ENCODE results near the gene GSTM5. TPM values are rescaled to one million over a fixed set of nuclear protein-coding genes. Genes with fewer than 3 reads are reported as not detected.
"Not testable (repeated sequence)": the region's sequence is repeated elsewhere in the genome, so short reads cannot be mapped to it uniquely, and the experiment has no call there.

Gene GSTM5
- total RNA-seq, 2 experiments from 2014 or later: 0.06 TPM; not detected in 1

DNA sequence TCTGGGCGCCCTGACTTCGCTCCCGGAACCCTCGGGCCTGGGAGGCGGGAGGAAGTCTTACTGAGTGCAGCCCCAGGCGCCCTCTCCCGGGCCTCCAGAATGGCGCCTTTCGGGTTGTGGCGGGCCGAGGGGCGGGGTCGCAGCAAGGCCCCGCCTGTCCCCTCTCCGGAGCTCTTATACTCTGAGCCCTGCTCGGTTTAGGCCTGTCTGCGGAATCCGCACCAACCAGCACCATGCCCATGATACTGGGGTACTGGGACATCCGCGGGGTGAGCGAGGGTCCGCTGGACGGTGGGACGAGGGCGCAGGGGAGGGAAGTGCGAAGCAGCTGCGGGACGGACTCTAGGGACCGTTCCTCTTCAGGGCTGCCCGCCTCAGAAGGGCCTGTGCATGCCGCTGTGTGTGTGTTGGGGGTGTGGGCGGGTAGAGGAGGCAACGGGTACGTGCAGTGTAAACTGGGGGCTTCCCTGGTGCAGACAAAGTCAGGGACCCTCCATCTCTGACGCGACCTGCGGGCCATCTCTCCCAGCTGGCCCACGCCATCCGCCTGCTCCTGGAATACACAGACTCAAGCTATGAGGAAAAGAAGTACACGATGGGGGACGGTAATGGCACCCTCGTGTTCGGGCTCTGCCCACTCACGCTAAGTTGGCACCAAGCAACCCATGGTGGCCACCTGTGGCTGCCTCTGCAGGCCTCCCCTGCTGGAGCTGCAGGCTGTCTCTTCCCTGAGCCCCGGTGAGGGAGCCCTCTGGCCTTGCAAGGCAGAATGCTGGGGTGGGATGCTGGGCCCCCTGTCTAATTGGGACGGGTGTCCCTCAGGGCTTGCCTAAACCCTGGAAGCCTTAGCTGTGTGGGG is 24.2 kb upstream of the GSTM5 start, which contains the start of gene GSTM1:
Gene GSTM1, plus strand, starts transcription at position 177 of the 859 bp plus-strand sequence. Its CDS starts 57 bp downstream, at position 234.
- H3K27ac Mint-ChIP-seq: no peak within 1 kb of the TSS

DNA sequence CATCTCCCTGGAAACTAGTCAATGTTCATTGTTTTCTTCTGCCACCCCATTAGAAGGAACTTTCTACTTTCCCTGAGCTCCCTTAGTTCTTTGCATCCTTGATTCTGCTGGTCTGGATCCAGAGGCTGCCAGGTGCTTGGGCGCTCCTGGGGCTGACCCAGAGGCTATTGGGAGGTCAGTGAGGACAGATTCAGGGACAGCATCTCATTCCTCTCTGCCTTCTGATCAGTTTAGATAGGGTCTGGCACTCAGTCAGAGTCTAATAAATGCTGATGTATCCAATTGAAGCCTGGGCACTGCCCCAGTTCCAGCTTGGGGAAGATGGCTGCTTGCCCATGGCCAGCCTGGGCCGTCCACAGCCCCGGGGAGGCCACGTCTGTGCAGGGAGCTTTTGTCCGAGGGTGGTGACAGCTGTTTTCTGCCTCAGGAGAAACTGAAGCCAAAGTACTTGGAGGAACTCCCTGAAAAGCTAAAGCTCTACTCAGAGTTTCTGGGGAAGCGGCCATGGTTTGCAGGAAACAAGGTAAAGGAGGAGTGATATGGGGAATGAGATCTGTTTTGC is 22.1 kb upstream of the GSTM5 start:
- H3K4me3 Mint-ChIP-seq: no peak overlapping the region
- H3K36me3 Mint-ChIP-seq: no peaks in the 10 kb centered on the region
- no peaks in the 10 kb centered on the region for H3K4me1 Mint-ChIP-seq
- no peaks in the 10 kb centered on the region for H3K9me3 Mint-ChIP-seq
- no peaks in the 10 kb centered on the region for H3K27me3 Mint-ChIP-seq
- DNase-seq: no peak
- H3K27ac Mint-ChIP-seq: no peak overlapping the region

More for the DNA sequence above, 24.2 kb upstream of the GSTM5 start, which contains the start of gene GSTM1:
- no peaks in the 10 kb centered on the region for H3K27me3 Mint-ChIP-seq
- no peaks in the 10 kb centered on the region for H3K36me3 Mint-ChIP-seq
- DNase-seq: no peak
- no peaks in the 10 kb centered on the region for H3K4me1 Mint-ChIP-seq
- no peaks in the 10 kb centered on the region for H3K9me3 Mint-ChIP-seq
- no peak within 1 kb of the TSS for H3K4me3 Mint-ChIP-seq

DNA sequence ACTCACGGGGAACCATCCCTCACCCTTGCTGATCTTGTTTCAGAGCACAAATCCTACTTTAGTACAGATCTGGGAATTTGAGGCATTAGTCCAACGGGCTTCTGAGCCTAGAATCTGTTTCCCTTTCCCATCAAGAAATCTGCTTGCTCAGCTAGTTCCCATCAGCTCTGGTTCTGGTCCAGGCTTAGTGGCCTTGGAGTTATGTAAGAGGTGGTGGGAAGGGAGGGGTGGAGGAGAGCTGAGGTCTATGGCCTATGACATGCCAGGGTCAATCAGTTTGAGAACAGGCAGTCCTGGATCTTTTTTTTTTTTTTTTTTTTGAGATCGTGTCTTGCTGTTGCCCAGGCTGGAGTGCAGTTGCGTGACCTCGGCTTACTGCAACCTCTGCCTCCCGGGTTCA is 20.3 kb upstream of the GSTM5 start:
- no peaks in the 10 kb centered on the region for H3K4me1 Mint-ChIP-seq
- H3K27ac Mint-ChIP-seq: no peak overlapping the region
- H3K27me3 Mint-ChIP-seq: no peaks in the 10 kb centered on the region
- H3K4me3 Mint-ChIP-seq: no peak overlapping the region
- H3K36me3 Mint-ChIP-seq: no peaks in the 10 kb centered on the region
- no peaks in the 10 kb centered on the region for H3K9me3 Mint-ChIP-seq
- no peak for DNase-seq

DNA sequence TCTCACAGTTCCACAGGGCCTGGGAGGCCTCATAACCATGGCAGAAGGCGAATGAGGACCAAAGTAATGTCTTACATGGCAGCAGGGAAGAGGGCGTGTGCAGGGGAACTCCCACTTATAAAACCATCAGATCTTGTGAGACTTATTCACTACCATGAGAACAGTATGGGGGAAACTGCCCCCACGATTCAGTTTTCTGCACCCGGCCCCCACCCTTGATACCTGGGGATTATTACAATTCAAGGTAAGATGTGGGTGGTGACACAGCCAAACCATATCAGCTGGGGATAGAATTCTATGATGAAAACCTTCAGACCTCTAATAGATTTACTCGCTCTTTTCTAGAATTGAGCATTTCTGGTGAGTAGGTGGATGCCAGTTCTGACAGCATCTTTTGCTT is 17.7 kb upstream of the GSTM5 start:
- not testable (repeated sequence) for H3K27me3 Mint-ChIP-seq, H3K4me1 Mint-ChIP-seq, H3K4me3 Mint-ChIP-seq, DNase-seq, H3K36me3 Mint-ChIP-seq, H3K9me3 Mint-ChIP-seq, H3K27ac Mint-ChIP-seq

DNA sequence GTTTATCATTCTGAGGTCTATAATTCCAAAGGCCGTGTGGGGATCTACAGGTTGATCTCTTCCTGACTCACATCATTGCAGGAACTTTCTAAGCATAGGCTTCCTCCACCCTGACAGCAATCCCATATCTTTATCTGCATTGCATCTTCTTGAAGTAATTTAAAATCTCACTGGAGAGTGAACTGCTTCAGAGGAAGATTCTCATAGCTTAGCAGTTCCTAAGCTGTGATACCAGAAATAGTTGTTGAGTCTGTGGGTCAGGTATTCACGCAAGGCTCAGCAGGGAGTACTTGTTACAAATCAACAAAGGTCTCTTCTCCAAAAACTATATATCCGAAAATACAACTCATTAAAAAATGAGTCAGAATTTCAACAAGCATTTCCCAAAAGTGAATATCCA is 16.9 kb upstream of the GSTM5 start:
- H3K9me3 Mint-ChIP-seq, H3K4me1 Mint-ChIP-seq, H3K27me3 Mint-ChIP-seq, DNase-seq, H3K27ac Mint-ChIP-seq, H3K36me3 Mint-ChIP-seq, H3K4me3 Mint-ChIP-seq: not testable (repeated sequence)

DNA sequence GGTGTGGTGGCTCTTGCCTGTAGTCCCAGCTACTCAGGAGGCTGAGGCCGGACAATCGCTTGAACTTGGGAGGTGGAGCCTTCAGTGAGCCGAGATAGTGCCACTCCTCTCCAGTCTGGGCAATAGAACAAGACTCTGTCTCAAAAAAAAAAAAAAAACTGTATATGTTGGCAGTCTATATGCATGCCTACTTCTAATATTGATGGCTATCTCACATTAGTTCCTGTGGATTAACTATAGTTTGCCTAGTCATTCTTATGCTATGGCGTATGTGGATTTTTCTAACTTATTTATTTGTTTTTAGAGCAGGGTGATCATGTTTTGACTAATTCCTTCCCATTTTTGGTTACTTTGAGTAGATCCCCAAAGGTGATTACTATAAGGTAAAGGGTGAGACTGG is 15.0 kb upstream of the GSTM5 start:
- H3K36me3 Mint-ChIP-seq: no peaks in the 10 kb centered on the region
- no peak for DNase-seq
- no peak overlapping the region for H3K27ac Mint-ChIP-seq

DNA sequence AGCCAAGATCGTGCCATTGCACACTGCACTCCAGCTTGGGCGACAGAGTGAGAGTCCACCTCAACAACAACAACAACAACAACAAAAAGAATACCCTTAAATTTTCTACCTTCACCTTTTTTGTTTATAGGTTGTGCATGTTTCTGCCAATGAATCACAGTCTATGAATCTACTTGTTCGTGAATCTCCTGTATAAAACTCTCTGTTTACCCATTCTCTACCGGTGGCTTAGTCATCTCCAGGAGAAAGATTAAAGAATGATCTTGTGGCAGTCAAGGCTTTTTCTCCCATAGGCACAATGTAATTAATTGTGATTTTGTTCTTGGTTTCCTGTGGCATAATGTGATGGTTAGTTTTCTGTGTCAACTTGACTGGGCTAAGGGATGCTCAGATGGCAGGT is 14.2 kb upstream of the GSTM5 start:
- H3K9me3 Mint-ChIP-seq, H3K27ac Mint-ChIP-seq, H3K4me1 Mint-ChIP-seq, H3K36me3 Mint-ChIP-seq, H3K4me3 Mint-ChIP-seq, H3K27me3 Mint-ChIP-seq, DNase-seq: not testable (repeated sequence)

More for the DNA sequence above, 15.0 kb upstream of the GSTM5 start:
- Mint-ChIP-seq H3K4me1 (no peaks in the 10 kb centered on the region), H3K4me3 (no peak overlapping the region), H3K27me3 (no peaks in the 10 kb centered on the region), H3K9me3 (no peaks in the 10 kb centered on the region)

DNA sequence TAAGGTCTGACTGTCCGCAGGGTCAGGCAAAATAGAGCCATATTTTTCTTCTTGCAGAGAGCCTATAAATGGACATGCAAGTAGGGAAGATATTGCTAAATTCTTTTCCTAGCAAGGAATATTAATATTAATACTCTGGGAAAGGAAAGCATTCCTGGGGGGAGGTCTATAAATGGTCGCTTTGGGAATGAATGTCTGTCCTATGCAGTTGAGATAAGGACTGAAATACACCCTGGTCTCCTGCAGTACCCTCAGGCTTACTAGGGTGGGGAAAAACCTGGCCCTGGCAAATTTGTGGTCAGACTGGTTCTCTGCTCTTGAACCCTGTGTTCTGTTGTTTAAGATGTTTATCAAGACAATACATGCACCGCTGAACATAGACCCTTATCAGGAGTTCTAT is 9.1 kb upstream of the GSTM5 start:
- H3K4me3 Mint-ChIP-seq, H3K27me3 Mint-ChIP-seq, DNase-seq, H3K27ac Mint-ChIP-seq, H3K4me1 Mint-ChIP-seq, H3K9me3 Mint-ChIP-seq, H3K36me3 Mint-ChIP-seq: not testable (repeated sequence)

DNA sequence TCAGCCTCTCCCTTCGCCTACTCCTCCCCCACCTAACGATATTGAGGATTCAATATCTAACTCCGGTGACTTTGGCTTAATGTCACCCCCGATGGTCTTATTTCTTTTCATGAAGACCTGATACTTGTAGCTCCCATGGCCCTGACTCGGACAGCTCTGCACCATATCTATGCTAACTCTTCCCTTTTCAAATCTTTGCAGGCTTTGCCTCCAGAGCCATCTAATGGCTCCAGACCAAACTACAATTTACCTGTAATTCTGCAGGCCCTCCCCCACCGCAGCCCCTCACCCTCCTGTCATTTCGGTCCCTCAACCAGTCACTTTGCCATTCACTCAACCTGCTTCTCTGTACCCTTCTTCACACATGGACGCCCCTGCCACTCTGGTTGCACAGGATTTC is 7.9 kb upstream of the GSTM5 start:
- Mint-ChIP-seq H3K27me3 (peaks cover 2% of the 10 kb centered on the region), H3K27ac (no peak overlapping the region), H3K36me3 (no peaks in the 10 kb centered on the region), H3K4me3 (no peak overlapping the region), H3K4me1 (no peaks in the 10 kb centered on the region), H3K9me3 (peaks cover 7% of the 10 kb centered on the region)
- DNase-seq: no peak

DNA sequence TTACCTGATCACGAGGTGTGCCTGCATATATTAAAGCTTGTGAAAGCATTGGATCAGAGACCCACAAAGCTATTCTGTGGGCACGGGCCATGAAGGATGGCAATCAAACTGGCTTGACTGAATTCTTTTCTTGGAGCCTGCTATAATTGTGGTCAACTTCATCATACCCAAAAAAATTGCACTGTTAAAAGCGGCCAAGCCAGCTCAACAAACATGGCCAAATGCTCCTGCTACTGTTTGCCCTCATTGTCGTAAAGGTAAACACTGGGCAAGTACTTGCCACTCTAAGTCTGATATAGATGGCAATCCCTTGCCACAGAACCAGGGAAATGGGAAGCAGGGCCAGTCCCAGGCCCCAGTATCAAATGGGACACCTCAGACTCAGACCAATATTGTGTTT is 6.6 kb upstream of the GSTM5 start:
- Mint-ChIP-seq H3K4me3 (no peak overlapping the region), H3K4me1 (no peaks in the 10 kb centered on the region), H3K27me3 (peaks cover 2% of the 10 kb centered on the region), H3K9me3 (peaks cover 12% of the 10 kb centered on the region), H3K27ac (no peak overlapping the region), H3K36me3 (no peaks in the 10 kb centered on the region)
- DNase-seq: no peak

DNA sequence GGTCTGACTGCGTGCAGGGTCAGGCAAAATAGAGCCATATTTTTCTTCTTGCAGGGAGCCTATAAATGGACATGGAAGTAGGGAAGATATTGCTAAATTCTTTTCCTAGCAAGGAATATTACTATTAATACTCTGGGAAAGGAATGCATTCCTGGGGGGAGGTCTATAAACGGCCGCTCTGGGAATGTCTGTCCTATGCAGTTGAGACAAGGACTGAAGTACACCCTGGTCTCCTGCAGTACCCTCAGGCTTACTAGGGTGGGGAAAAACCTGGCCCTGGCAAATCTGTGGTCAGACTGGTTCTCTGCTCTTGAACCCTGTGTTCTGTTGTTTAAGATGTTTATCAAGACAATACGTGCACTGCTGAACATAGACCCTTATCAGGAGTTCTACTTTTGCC is 3.1 kb upstream of the GSTM5 start:
- DNase-seq, H3K4me3 Mint-ChIP-seq, H3K36me3 Mint-ChIP-seq, H3K4me1 Mint-ChIP-seq, H3K27ac Mint-ChIP-seq, H3K9me3 Mint-ChIP-seq, H3K27me3 Mint-ChIP-seq: not testable (repeated sequence)

DNA sequence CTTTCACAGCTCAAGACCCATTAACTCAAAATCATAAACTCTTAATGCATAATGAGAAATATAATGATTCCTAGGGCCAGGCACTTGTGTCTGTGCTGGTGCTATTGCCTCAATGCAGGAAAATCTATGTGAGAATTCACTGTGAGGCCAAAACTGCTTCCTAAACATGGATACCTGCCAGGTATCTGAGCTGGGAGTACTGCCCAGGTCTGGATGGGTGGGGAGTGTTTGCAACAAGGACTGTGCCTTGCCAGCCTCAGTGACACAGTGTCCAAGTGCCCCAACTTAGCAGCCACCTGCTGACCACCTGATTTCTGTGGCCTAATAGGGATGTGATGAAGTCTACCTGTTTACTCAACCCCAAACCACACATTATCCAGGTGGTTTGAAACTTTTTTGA is 2.2 kb upstream of the GSTM5 start:
- H3K27me3 Mint-ChIP-seq, H3K4me1 Mint-ChIP-seq, H3K4me3 Mint-ChIP-seq, H3K36me3 Mint-ChIP-seq, H3K27ac Mint-ChIP-seq, DNase-seq, H3K9me3 Mint-ChIP-seq: not testable (repeated sequence)

DNA sequence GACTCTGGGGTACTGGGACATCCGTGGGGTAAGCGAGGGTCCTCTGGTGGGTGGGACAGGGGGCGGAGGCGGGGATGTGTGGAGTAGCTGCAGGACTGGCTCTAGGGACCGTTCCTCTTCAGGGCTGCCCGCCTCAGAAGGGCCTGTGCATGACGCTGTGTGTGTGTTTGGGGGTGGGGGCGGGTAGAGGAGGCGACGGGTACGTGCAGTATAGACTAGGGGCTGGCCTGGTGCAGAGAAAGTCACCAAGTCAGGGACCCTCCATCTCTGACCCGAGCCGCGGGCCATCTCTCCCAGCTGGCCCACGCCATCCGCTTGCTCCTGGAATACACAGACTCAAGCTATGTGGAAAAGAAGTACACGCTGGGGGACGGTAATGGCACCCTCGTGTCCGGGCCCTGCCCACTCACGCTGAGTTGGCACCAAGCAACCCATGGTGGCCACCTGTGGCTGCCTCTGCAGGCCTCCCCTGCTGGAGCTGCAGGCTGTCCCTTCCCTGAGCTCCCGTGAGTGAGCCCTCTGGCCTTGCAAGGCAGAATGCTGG is 342 bp downstream of the GSTM5 start:
- Mint-ChIP-seq H3K4me3 (no peak overlapping the region), H3K4me1 (no peaks in the 10 kb centered on the region), H3K27me3 (peaks cover 9% of the 10 kb centered on the region), H3K9me3 (peaks cover 9% of the 10 kb centered on the region), H3K27ac (no peak overlapping the region), H3K36me3 (no peaks in the 10 kb centered on the region)
- DNase-seq: no peak

DNA sequence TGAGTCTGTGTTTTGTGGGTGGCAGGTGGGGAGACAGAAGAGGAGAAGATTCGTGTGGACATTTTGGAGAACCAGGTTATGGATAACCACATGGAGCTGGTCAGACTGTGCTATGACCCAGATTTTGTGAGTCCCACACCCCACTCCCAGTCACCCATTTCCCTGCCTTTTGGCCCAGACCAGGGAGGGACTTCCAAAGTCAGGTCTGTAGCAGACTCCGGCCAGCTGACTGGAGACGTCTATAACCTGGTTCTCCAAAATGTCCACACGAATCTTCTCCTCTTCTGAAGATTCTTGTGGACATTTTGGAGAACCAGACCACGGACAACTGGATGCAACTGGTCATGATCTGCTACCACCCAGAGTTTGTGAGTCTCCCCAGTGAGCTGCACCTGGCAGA is 1.6 kb downstream of the GSTM5 start:
- H3K36me3 Mint-ChIP-seq: no peaks in the 10 kb centered on the region
- peaks cover 9% of the 10 kb centered on the region for H3K27me3 Mint-ChIP-seq
- no peak overlapping the region for H3K4me3 Mint-ChIP-seq
- H3K27ac Mint-ChIP-seq: no peak overlapping the region
- peaks cover 6% of the 10 kb centered on the region for H3K9me3 Mint-ChIP-seq
- no peaks in the 10 kb centered on the region for H3K4me1 Mint-ChIP-seq
- DNase-seq: no peak

DNA sequence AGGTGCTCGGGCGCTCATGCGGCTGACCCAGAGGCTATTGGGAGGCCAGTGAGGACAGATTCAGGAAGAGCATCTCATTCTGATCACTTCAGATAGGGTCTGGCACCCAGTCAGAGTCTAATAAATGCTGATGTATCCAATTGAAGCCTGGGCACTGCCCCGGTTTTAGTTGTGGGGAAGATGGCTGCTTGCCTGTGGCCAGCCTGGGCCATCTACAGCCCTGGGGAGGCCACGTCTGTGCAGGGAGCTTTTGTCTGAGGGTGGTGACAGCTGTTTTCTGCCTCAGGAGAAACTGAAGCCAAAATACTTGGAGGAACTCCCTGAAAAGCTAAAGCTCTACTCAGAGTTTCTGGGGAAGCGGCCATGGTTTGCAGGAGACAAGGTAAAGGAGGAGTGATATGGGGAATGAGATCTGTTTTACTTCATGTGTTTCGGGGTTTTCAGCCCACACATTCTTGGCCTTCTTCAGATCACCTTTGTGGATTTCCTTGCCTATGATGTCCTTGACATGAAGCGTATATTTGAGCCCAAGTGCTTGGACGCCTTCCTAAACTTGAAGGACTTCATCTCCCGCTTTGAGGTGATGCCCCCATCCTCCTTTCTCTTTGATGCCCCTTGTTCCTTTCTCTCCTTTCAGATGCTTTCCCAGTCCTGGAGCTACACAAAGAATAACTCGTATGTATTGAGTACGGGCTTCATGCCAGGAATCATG is 2.8 kb downstream of the GSTM5 start:
- Mint-ChIP-seq H3K27me3 (peaks cover 9% of the 10 kb centered on the region), H3K36me3 (no peaks in the 10 kb centered on the region), H3K4me1 (peaks cover 4% of the 10 kb centered on the region), H3K9me3 (no peaks in the 10 kb centered on the region), H3K4me3 (no peak overlapping the region), H3K27ac (no peak overlapping the region)
- DNase-seq: no peak
